GM19395 (cell line): Measurements from ENCODE around the gene APBB2.

Experiments used
- ATAC-seq: cut with Tn5 transposase; IDR thresholded peaks from one replicate; pipeline ENCODE4 v1.9.1; 2021; ENCODE audit warnings: mild to moderate bottlenecking, moderate library complexity; ENCODE audit not compliant: unreplicated experiment

APBB2 gene

DNA sequence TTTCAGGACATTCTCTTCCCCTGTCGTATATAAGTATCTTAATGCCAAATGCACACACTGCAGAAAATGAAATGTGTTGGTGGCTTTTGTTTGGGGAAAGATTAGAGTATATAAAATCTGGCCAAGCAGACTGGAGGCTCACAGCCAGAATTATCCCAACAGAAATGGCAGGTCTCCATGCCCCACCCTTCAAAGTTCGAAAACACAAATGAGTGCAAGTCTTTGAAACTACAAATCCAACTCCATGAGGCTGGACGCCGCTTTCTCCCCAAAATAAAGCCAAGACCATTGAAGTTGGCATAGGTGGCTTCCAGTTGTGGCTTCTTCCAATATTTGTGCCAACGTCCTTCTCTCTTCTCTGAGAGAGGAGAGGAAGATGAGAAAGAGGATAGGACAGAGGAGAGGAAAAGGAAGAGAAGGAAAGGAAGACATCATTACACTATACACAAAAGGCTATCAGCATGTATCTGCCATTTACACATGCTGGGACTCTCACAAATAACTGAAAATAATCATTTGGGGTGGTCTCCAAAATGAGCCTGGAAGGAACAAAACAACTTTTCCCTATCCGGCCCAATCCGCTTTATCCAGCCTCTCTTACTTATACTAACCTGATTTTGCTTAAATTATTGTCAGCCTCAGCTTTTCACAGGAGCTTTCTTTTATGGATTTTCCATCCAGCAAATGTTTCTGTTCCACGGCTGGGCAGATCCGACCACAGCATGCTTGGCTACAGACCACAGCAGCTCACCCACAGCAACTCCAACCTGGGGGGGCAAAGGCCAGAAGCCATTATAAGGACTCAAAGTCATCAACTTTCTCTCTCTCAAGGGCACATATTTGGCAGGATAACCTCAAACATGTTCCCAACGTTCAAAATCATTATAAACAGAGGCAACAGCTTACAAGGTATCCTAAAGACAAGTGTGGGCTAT lies 71.7 kb downstream of the APBB2 start:
- ATAC-seq, result no peak

DNA sequence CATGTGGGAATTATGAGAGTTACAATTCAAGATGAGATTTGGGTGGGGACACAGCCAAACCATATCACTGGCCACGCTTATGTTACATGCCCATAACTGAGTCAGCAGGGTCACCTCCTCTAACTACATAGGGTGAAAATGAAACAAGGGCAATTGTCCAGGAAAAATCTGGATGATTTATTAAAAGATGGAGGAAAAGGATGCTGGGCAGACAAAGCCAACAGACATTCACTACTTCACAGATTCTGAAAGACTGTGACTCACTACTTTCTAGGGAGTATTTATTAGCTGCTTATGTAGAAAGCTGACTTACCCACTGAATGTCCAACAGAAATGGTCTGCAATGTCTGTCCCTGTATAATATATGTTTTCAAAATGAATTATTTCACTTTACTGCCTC lies 72.4 kb downstream of the APBB2 start:
- no peak for ATAC-seq

GRCh38 chr4:41140410-41140809 lies 73.9 kb downstream of the APBB2 start:
- ATAC-seq, result no peak

DNA sequence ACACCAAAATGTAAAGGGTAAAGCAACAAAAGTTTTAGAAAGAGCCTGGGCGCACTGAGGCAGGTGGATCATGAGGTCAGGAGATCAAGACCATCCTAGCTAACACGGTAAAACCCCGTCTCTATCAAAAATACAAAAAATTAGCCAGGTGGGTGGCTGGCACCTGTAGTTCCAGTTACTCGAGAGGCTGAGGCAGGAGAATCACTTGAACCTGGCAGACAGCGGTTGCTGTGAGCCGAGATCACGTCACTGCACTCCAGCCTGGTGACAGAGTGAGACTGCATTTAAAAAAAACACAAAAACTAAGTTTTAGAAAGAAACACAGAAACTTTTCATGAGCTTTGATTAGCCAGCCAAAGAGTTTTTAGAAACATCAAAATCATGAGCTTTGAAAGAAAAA lies 76.5 kb downstream of the APBB2 start:
- ATAC-seq, result no peak

- ATAC-seq, result no peak
Observed at GRCh38 chr4:41136456-41136855, 77.9 kb downstream of the APBB2 start.

- no peak for ATAC-seq
Observed at GRCh38 chr4:41135801-41136200, 78.5 kb downstream of the APBB2 start.

- ATAC-seq, result no peak
Observed at GRCh38 chr4:41134581-41134980, 79.8 kb downstream of the APBB2 start.

GRCh38 chr4:41133454-41134018 lies 80.8 kb downstream of the APBB2 start:
- no peak for ATAC-seq

DNA sequence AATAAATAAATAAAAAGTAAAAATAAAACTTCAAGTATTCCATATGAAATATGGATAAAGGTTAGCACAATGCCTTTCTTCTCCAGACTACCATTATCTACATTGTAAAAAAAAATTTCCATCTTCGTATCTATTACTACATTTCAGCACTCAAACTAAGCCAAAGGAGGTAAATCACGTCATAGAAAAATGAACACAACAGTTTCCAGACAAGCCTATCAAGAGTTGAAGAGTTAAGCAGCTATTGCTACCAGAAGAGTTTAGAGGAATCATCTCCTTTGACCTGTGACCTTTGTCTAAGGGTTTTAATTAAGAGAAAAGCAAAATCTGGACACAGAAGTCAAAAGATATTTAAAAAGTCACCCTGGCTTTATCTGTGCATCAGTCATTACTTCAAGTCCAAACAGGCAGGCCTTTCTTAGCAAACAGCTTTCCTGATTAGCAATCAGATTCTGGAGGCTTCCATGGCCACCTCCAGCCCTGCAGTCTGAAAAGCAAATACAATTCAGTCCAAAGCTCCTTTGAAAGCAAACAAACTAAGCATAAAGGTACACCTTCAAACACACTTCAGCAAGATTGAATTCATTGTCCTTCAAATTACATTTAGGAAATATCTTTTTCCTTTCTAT lies 82.2 kb downstream of the APBB2 start:
- no peak for ATAC-seq

- no peak for ATAC-seq
Observed at GRCh38 chr4:41129936-41130440, 84.4 kb downstream of the APBB2 start.

DNA sequence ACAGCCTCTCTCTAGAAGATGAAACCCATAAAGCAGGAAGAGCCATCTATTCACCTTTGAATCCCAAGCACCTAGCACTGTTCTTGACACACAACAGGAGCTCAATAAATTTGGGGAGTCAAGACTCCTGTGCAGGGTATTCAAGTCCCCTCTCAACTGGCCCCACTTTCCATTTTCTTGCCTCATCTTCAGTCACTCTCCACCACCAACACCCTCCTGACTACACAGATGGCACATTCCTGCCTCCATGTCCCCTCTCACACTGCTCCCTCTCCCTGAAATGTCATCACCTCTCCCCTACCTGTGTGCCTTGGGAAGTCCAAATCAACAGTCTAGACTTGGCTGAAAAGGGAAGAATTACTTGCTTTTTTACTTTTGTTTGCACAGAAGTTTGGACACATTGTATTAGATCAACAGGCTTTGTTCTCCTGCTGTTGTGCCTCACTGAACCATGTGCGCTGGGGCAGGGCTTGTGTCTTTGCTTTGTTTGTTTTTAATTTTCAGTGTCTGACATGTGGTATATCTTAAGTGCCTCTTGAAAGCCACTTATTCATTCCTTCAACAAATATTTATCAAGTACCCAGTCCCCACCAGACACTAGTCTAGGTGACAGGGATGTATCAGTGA lies 85.1 kb downstream of the APBB2 start:
- ATAC-seq, result no peak

DNA sequence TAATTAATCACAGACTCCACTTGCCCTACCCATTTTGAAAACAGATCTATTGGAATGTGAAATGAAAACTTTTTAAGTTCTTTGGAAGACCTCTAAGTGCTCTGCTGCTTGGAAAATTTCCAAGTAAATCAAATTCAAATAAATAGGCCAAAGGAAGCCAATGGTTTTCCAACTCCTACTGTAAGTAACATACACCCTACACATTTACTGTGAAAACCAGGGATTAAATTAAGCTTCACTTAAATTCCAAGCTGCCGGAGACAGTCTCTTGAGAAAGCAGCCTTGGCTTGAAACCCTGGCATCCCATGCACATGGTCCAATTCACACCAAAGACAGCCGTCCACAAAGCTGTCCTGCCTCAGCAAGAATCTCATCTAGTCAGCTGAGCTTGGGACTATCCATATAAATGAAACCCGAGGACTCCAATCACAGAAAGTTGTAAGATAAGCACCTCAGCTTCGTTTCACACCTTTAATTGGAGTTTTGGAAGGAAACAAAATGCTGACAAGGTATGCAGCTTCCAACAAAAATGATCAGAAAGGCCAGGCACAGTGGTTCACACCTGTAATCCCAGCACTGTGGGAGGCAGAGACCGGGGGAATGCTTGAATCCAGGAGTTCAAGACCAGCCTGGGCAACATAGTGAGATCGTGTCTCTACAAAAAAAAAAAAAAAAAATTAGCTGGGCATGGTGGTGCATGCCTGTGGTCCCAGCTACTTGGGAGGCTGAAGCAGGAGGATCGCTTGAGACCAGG lies 88.6 kb downstream of the APBB2 start:
- ATAC-seq, result no peak

- no peak for ATAC-seq
Observed at GRCh38 chr4:41124916-41125548, 89.3 kb downstream of the APBB2 start.

DNA sequence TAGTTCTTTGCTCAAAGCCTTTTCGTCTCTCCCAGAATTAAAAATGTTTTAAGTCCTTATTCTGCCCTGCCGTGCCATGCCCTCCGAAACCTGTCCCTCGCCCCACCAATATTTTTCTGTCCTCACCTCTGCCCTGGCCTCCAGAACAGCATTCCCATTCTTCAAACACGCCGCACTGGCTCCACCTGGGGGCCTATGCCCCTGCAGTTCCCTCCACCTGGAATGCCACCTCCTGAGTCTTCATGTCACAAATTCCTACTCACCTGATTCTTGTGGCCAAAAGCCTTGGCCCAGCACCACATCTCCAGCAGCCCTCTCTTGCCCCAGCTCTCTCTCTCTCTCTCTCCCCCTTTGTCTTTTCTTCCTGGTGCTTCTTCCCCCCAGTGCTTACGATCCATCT lies 91.6 kb downstream of the APBB2 start:
- no peak for ATAC-seq

DNA sequence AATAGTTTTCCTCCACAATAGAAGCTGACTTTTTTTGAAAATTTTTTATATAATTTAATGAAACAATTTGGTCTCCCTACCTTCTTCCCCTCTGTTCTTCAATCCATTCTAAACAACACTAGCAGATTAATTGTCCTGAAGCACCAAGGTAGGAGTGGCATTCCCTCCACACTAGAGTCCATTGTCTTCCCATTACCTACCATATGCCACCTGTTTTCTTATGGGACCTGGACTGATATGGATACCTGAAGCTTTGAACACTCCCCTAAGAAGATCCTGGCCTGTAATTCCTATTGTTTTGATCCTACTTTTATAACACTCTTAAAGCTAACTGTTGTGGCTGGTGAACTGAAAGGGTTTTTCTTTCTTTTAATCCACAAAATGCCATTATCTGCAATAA lies 92.0 kb downstream of the APBB2 start:
- no peak for ATAC-seq

- ATAC-seq, result no peak
Observed at GRCh38 chr4:41121906-41122305, 92.4 kb downstream of the APBB2 start.

GRCh38 chr4:41120297-41121217 lies 93.8 kb downstream of the APBB2 start:
- no peak for ATAC-seq

GRCh38 chr4:41119867-41120295 lies 94.5 kb downstream of the APBB2 start:
- ATAC-seq, result no peak

GRCh38 chr4:41111791-41112190 lies 102.6 kb downstream of the APBB2 start:
- ATAC-seq, result no peak
